HL-60 (cell line): ENCODE measurements around the gene KCNMA1.

Source experiments
- DNase-seq, 2 experiments: peaks; one replicate each; pipeline ENCODE4 v3.0.0-alpha.2; 2010 to 2020; ENCODE audit warnings: low read depth in 1 of 2, low spot score in 1 of 2
- H3K27ac ChIP-seq: fragments of 250-450 bp; sonication (Bioruptor Pico); replicated peaks from 2 replicates; pipeline ENCODE4 v1.5.1; 2020; ENCODE audit warnings: mild to moderate bottlenecking, moderate library complexity
- H3K27me3 ChIP-seq: fragments of 250-450 bp; sonication (Bioruptor Pico); 2 replicates; pipeline ENCODE4 v1.5.1; 2021; ENCODE audit warnings: mild to moderate bottlenecking, moderate library complexity; ENCODE audit not compliant: insufficient read depth, poor library complexity, severe bottlenecking
- H3K4me3 ChIP-seq: replicated peaks from 2 replicates; pipeline ENCODE4 v1.5.1; 2011; ENCODE audit warnings: mild to moderate bottlenecking, control low read depth, low read length; ENCODE audit not compliant: insufficient read depth
- CTCF ChIP-seq: IDR thresholded peaks from one replicate; pipeline ENCODE4 v1.5.1; 2011; ENCODE audit warnings: low read length, control low read depth, inconsistent platforms; ENCODE audit not compliant: insufficient read depth
- GABPA ChIP-seq: IDR thresholded peaks from 2 replicates; pipeline ENCODE4 v1.6.1; 2012; ENCODE audit warnings: low read depth
- POLR2AphosphoS5 ChIP-seq: IDR thresholded peaks from 2 replicates; pipeline ENCODE4 v1.6.1; 2012; ENCODE audit warnings: low read depth
- REST ChIP-seq: IDR thresholded peaks from 2 replicates; pipeline ENCODE4 v1.6.1; 2012; ENCODE audit warnings: low read depth; ENCODE audit not compliant: insufficient replicate concordance
- SPI1 ChIP-seq: IDR thresholded peaks from 2 replicates; pipeline ENCODE4 v1.6.1; 2012; ENCODE audit warnings: low read depth, mild to moderate bottlenecking, borderline replicate concordance

KCNMA1 gene

GRCh38 chr10:77581738-77582137 lies 55.9 kb downstream of the KCNMA1 start:
- H3K27ac ChIP-seq: no peak overlapping the region
- DNase-seq: no peak
- no peak for TF ChIP-seq CTCF
- TF ChIP-seq SPI1: no peak
- no peak for TF ChIP-seq POLR2AphosphoS5
- TF ChIP-seq REST: no peak
- no peak for TF ChIP-seq GABPA
- H3K4me3 ChIP-seq: no peak overlapping the region
- no peaks in the 10 kb centered on the region for H3K27me3 ChIP-seq

- no peak for TF ChIP-seq SPI1
- no peak for TF ChIP-seq GABPA
- no peak for TF ChIP-seq CTCF
- TF ChIP-seq POLR2AphosphoS5: no peak
- TF ChIP-seq REST: no peak
- DNase-seq: no peak
- no peak overlapping the region for H3K4me3 ChIP-seq
- no peak overlapping the region for H3K27ac ChIP-seq
- H3K27me3 ChIP-seq: no peaks in the 10 kb centered on the region
Observed at GRCh38 chr10:77580482-77580881, 57.1 kb downstream of the KCNMA1 start.

DNA sequence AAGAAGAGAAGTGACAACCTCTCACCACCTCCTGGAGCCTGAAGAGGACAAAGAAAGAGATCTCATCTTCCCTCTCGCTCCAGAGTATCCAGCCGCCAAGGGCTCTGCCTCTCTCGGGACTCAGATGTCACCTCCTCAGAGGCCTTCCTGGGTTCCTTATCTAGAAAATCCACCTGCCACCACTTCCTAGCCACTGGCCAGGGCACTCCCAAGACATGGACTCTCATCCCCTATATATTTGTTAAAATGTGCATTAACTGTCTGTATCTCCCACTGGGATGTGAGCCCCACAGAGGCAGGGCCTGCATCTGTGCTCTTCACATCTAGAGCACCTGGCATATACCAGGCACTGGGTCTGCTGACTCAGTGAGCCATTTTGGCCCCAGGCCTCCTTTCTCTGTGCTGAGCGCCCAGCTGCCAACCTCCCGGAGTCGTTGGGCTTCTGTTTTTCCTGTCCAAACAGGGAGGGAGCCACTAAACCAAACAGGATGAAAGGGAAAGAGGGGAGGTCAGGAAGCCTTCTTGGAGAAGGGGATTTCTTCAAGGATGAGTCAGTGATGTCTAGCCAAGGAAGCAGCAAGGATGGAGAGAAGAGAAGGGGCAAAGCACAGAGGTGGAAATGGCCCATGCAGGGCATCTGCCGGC lies 58.9 kb downstream of the KCNMA1 start:
- TF ChIP-seq SPI1 (no peak), CTCF (no peak), GABPA (no peak), REST (no peak), POLR2AphosphoS5 (no peak)
- no peak overlapping the region for H3K4me3 ChIP-seq
- H3K27ac ChIP-seq: no peak overlapping the region
- H3K27me3 ChIP-seq: no peaks in the 10 kb centered on the region
- DNase-seq: no peak
